Measurements from ENCODE around the gene LMAN2L.

GRCh38 chr2:96692094-96692971 lies 47.5 kb downstream of the LMAN2L start:
- no peak for TF ChIP-seq CTCF (IDR thresholded peaks at IDR 0.05)
- TF ChIP-seq POLR2A (IDR thresholded peaks at IDR 0.05), result no peak
